Measurements from ENCODE around the gene WDR48. TPM values are rescaled to one million over a fixed set of nuclear protein-coding genes. Genes with fewer than 3 reads are reported as not detected.

WDR48 gene
- polyA plus RNA-seq, 1 donor from 2014 or later = 111 TPM

GRCh38 chr3:39086144-39086543, 34.3 kb downstream of the WDR48 start:
- H3K4me3 ChIP-seq (ENCODE audit: low read length) = no peak overlapping the region
- TF ChIP-seq SMC3 (conservative IDR thresholded peaks at IDR 0.05; ENCODE audit: poor library complexity) = no peak
- TF ChIP-seq EZH2 (IDR thresholded peaks at IDR 0.05; ENCODE audit: borderline replicate concordance, insufficient read depth, low read length, poor library complexity, severe bottlenecking) = no peak
- TF ChIP-seq, protein P1, sequence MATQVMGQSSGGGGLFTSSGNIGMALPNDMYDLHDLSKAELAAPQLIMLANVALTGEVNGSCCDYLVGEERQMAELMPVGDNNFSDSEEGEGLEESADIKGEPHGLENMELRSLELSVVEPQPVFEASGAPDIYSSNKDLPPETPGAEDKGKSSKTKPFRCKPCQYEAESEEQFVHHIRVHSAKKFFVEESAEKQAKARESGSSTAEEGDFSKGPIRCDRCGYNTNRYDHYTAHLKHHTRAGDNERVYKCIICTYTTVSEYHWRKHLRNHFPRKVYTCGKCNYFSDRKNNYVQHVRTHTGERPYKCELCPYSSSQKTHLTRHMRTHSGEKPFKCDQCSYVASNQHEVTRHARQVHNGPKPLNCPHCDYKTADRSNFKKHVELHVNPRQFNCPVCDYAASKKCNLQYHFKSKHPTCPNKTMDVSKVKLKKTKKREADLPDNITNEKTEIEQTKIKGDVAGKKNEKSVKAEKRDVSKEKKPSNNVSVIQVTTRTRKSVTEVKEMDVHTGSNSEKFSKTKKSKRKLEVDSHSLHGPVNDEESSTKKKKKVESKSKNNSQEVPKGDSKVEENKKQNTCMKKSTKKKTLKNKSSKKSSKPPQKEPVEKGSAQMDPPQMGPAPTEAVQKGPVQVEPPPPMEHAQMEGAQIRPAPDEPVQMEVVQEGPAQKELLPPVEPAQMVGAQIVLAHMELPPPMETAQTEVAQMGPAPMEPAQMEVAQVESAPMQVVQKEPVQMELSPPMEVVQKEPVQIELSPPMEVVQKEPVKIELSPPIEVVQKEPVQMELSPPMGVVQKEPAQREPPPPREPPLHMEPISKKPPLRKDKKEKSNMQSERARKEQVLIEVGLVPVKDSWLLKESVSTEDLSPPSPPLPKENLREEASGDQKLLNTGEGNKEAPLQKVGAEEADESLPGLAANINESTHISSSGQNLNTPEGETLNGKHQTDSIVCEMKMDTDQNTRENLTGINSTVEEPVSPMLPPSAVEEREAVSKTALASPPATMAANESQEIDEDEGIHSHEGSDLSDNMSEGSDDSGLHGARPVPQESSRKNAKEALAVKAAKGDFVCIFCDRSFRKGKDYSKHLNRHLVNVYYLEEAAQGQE (IDR thresholded peaks at IDR 0.05; ENCODE audit: borderline replicate concordance) = no peak
- TF ChIP-seq TAF1 (IDR thresholded peaks at IDR 0.05; ENCODE audit: low read depth) = no peak
- TF ChIP-seq POLR2AphosphoS5 (IDR thresholded peaks at IDR 0.05) = no peak
- no peak for TF ChIP-seq MXI1 (conservative IDR thresholded peaks at IDR 0.05; ENCODE audit: poor library complexity, severe bottlenecking)
- no peak for TF ChIP-seq CTCF (IDR thresholded peaks at IDR 0.05; ENCODE audit: poor library complexity, severe bottlenecking)
- TF ChIP-seq RAD21 (conservative IDR thresholded peaks at IDR 0.05) = no peak
- TF ChIP-seq EP300 (conservative IDR thresholded peaks at IDR 0.05; ENCODE audit: poor library complexity, severe bottlenecking) = no peak
- no peak overlapping the region for H3K4me2 ChIP-seq (ENCODE audit: low read length)
- no peaks in the 10 kb centered on the region for H3F3A ChIP-seq (ENCODE audit: insufficient read depth, low read length, poor library complexity, severe bottlenecking)
- H3K27ac ChIP-seq (ENCODE audit: low read length) = no peak overlapping the region
- H3K36me3 ChIP-seq (ENCODE audit: insufficient read depth, low read length) = peaks cover 5% of the 10 kb centered on the region
- H3K9me3 ChIP-seq (ENCODE audit: low read length) = no peaks in the 10 kb centered on the region
- no peaks in the 10 kb centered on the region for H3K79me2 ChIP-seq (replicated peaks; ENCODE audit: insufficient read depth, low read length)
- H3K27me3 ChIP-seq (ENCODE audit: insufficient read depth, low read depth, low read length) = no peaks in the 10 kb centered on the region
- H2AFZ ChIP-seq (ENCODE audit: low read depth, low read length) = no peak overlapping the region
- no peaks in the 10 kb centered on the region for H4K20me1 ChIP-seq (ENCODE audit: insufficient read depth)
- no peaks in the 10 kb centered on the region for H3K9me2 ChIP-seq (ENCODE audit: insufficient read depth, low read length)
- H3K9ac ChIP-seq (ENCODE audit: low read length) = no peak overlapping the region

DNA sequence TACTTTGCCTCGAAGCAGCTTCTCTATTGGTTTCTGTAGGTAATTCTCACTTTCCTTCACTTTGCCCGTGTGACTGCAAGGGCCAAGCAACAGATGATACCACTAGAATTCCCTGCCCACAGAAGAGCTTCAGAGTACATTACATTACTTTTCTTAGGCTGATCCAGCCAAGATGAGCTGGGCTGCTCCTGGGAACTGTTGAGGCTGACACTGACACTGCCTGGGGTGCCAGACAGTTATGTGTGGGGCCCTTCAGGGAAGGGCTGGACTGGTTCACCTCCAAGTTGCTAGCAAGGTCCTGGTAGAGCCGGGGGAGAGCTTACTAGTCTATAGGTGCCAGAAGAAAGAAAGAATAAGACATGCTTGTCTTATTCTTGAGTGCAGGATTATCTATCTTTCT, 36.6 kb downstream of the WDR48 start:
- no peak overlapping the region for H2AFZ ChIP-seq (ENCODE audit: low read depth, low read length)
- H3F3A ChIP-seq (ENCODE audit: insufficient read depth, low read length, poor library complexity, severe bottlenecking) = no peaks in the 10 kb centered on the region
- no peaks in the 10 kb centered on the region for H3K9me2 ChIP-seq (ENCODE audit: insufficient read depth, low read length)
- no peak overlapping the region for H3K4me2 ChIP-seq (ENCODE audit: low read length)
- no peak overlapping the region for H3K9ac ChIP-seq (ENCODE audit: low read length)
- H3K36me3 ChIP-seq (ENCODE audit: insufficient read depth, low read length) = peaks cover 15% of the 10 kb centered on the region
- TF ChIP-seq TAF1 (IDR thresholded peaks at IDR 0.05; ENCODE audit: low read depth) (no peak), EZH2 (IDR thresholded peaks at IDR 0.05; ENCODE audit: borderline replicate concordance, insufficient read depth, low read length, poor library complexity, severe bottlenecking) (no peak), SMC3 (conservative IDR thresholded peaks at IDR 0.05; ENCODE audit: poor library complexity) (no peak), MXI1 (conservative IDR thresholded peaks at IDR 0.05; ENCODE audit: poor library complexity, severe bottlenecking) (no peak), RAD21 (conservative IDR thresholded peaks at IDR 0.05) (no peak), POLR2AphosphoS5 (IDR thresholded peaks at IDR 0.05) (no peak), CTCF (IDR thresholded peaks at IDR 0.05; ENCODE audit: poor library complexity, severe bottlenecking) (no peak)
- TF ChIP-seq, protein P1 (IDR thresholded peaks at IDR 0.05; ENCODE audit: borderline replicate concordance) = no peak
- H3K4me3 ChIP-seq (ENCODE audit: low read length) = no peak overlapping the region
- no peaks in the 10 kb centered on the region for H3K9me3 ChIP-seq (ENCODE audit: low read length)
- H4K20me1 ChIP-seq (ENCODE audit: insufficient read depth) = no peaks in the 10 kb centered on the region
- no peak overlapping the region for H3K27ac ChIP-seq (ENCODE audit: low read length)
- H3K27me3 ChIP-seq (ENCODE audit: insufficient read depth, low read depth, low read length) = no peaks in the 10 kb centered on the region
- no peaks in the 10 kb centered on the region for H3K79me2 ChIP-seq (replicated peaks; ENCODE audit: insufficient read depth, low read length)

All from neural cell (in vitro differentiated cells).